Muscle layer of duodenum (tissue), 2 donors: Measurements from ENCODE around the gene ZNF516.

Experiments
- H3K27ac ChIP-seq: one replicate; pipeline ENCODE4 v1.7.0; 2013; ENCODE audit warnings: mild to moderate bottlenecking, low read length
- H3K27me3 ChIP-seq: one replicate; pipeline ENCODE4 v1.7.0; 2013; ENCODE audit warnings: low read depth, mild to moderate bottlenecking, control low read depth, low read length
- H3K36me3 ChIP-seq, 2 donors: one replicate each; pipeline ENCODE4 v1.7.0; 2013; ENCODE audit warnings: low read length in 2 of 2, control low read depth in 1 of 2, mild to moderate bottlenecking in 1 of 2; ENCODE audit not compliant: insufficient read depth in 2 of 2, control insufficient read depth in 1 of 2
- H3K4me1 ChIP-seq, 2 donors: one replicate each; pipeline ENCODE4 v1.7.0; 2013; ENCODE audit warnings: low read length in 2 of 2, mild to moderate bottlenecking in 2 of 2, control low read depth in 1 of 2, moderate library complexity in 1 of 2; ENCODE audit not compliant: insufficient read depth in 2 of 2, control insufficient read depth in 1 of 2
- H3K4me3 ChIP-seq, 2 donors: one replicate each; pipeline ENCODE4 v1.7.0; 2013; ENCODE audit warnings: low read length in 2 of 2, low read depth in 1 of 2, mild to moderate bottlenecking in 1 of 2
- H3K9me3 ChIP-seq, 2 donors: one replicate each; pipeline ENCODE4 v1.7.0; 2013; ENCODE audit warnings: low read length in 2 of 2, control low read depth in 1 of 2, mild to moderate bottlenecking in 1 of 2; ENCODE audit not compliant: control insufficient read depth in 1 of 2
- donor health status: healthy.

Gene ZNF516

DNA sequence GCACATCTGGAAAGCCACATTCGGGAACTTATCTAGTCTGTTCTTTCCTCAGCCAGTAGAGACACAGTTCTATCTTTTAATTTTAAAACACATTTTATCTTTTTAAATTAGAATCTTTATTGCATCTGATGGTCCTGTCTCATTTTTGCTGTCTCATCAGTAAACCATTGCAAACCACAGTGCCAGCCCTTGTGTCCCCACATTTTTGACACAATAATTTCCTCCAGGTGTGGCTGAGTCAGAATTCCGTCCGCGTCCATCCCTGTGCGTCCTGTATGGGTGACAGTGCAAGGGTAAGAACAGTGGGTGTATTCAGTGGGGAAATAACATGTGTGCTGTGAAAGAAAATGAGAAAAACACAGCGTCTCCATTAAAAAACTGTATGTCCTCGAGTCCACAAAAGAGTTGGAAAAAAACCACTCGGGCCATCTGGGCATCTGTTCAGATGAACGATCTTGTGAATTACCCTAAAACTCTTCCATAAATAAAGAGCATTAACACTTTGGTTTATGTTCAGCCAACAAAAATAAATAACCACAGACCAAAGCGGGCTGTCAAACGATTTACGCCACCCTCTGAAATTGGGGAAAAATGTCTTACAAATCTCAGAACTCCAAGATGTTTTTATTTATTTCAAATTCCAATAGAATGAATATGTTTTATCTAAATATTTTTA lies 137.3 kb downstream of the ZNF516 start:
- peaks cover 8 to 40% of the 10 kb centered on the region in 2 donors for H3K36me3 ChIP-seq
- no peak overlapping the region for H3K4me3 ChIP-seq
- no peak overlapping the region for H3K27ac ChIP-seq
- no peaks in the 10 kb centered on the region for H3K9me3 ChIP-seq
- no peaks in the 10 kb centered on the region for H3K4me1 ChIP-seq
- no peaks in the 10 kb centered on the region for H3K27me3 ChIP-seq

DNA sequence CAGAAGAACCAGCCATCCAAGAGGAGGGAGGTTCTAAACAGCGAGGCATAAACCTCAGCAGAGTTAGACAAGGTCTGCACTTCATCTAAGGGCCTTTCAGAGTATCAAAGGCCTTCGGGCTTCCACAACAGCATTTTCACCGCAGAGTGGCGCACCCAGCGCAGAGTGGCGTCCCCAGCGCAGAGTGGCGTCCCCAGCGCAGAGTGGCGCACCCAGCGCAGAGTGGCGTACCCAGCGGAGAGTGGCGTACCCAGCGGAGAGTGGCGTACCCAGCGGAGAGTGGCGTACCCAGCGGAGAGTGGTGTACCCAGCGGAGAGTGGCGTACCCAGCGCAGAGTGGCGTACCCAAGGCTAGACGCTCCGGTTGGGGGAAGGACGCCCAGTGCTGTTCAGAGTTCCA lies 137.9 kb downstream of the ZNF516 start:
- H3K36me3 ChIP-seq, result peaks cover 8 to 37% of the 10 kb centered on the region in 2 donors
- H3K27me3 ChIP-seq, result no peaks in the 10 kb centered on the region
- no peak overlapping the region for H3K27ac ChIP-seq
- H3K9me3 ChIP-seq, result no peaks in the 10 kb centered on the region
- H3K4me3 ChIP-seq, result no peak overlapping the region
- H3K4me1 ChIP-seq, result no peaks in the 10 kb centered on the region

DNA sequence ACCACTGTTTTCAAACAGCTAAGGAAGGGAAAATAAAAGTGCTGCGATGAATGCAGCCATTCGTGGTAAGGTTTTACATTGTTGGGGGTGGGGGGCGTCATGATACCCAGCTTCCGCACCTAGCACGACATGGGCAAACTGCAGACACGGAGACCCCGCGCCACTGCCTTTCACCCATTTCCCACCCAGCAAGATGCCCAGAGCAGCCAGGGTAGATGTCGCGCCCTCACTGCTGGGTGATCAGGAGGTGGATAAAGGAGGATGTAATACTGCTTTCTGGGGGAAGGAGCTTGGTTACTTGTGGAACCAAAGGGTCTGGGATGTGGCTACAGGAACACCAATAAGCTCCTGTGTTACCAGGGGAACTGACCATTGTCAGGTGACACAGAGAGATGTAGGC lies 138.4 kb downstream of the ZNF516 start:
- Histone ChIP-seq H3K27ac (no peak overlapping the region), H3K36me3 (peaks cover 8 to 33% of the 10 kb centered on the region in 2 donors), H3K27me3 (no peaks in the 10 kb centered on the region), H3K4me3 (no peak overlapping the region), H3K9me3 (no peaks in the 10 kb centered on the region), H3K4me1 (no peaks in the 10 kb centered on the region)

GRCh38 chr18:76354348-76354747 lies 140.7 kb downstream of the ZNF516 start:
- H3K27ac ChIP-seq, result no peak overlapping the region
- H3K27me3 ChIP-seq, result no peaks in the 10 kb centered on the region
- H3K36me3 ChIP-seq, result peaks cover 0 to 20% of the 10 kb centered on the region in 2 donors
- no peaks in the 10 kb centered on the region for H3K9me3 ChIP-seq
- H3K4me1 ChIP-seq, result no peaks in the 10 kb centered on the region
- H3K4me3 ChIP-seq, result no peak overlapping the region

DNA sequence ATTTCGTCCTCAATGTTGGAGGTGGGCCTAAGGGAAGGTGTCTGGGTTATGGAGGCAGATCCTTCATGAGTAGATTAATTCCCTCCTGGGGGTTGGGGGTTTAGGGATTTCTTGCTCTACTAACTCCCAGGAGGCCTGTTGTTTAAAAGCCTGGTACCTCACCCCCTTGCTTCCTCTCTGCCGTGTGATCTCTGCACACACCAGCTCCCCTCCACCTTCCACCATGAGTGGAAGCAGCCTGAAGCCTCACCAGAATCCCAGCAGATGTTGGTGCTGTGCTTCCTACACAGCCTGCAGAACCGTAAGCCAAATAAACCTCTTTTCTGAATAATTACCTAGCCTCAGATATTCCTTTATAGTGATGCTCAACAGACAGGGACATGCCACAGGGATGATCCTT lies 141.5 kb downstream of the ZNF516 start:
- H3K27ac ChIP-seq, result no peak overlapping the region
- no peaks in the 10 kb centered on the region for H3K27me3 ChIP-seq
- H3K4me1 ChIP-seq, result peaks cover 0 to 3% of the 10 kb centered on the region in 2 donors
- no peaks in the 10 kb centered on the region for H3K9me3 ChIP-seq
- H3K4me3 ChIP-seq, result no peak overlapping the region
- H3K36me3 ChIP-seq, result peaks cover 0 to 20% of the 10 kb centered on the region in 2 donors

DNA sequence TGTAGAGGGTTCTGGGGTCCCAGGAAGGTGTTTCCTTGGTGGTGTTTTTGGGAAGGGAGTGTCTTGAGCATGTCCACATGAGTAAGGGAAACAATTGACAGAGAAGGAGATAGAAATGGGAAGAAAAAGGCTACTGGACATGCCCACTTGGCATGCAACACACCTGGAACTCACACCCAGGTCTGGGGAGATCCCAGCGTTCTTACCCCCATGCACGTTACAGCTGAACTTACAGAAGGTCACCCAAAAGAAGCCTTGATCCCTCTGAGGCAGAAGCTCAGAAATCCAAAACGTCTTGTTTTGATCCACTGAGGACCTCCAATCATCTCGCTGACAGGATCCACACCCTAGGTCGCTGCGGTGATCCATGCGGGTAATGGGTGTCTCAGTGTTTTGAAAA lies 142.0 kb downstream of the ZNF516 start:
- Histone ChIP-seq H3K27ac (no peak overlapping the region), H3K27me3 (no peaks in the 10 kb centered on the region), H3K9me3 (no peaks in the 10 kb centered on the region), H3K4me3 (no peak overlapping the region), H3K36me3 (peaks cover 0 to 20% of the 10 kb centered on the region in 2 donors), H3K4me1 (peaks cover 0 to 3% of the 10 kb centered on the region in 2 donors)

DNA sequence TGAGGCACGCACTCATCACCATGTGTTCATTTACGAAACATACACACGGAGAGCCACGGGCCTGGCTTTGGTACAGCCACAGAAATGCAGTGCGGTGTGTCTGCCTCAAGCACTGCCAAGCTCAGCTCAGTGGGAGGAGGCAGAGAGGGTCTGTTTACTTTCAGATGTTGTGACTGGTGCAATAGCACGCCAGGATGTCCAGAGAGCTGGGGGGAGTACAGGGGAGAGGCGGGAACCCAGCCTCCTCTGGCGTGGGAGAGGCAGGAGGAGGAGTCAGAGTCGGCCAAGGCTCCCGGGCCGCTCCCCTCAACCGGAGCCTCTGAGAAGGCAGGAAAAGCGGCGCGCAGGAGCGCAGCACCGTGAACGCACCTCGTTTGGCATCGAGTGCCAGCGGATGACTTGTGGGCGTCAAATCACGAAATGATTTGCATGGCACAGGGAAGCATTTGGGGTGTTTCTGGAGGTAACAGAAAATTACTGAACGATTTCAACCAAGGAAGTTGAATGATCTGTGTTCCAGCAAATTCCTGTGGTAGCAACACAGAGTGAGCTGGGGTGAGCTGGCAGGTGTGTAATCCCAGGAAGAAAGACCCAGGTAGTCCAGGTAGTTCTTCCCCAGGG lies 143.0 kb downstream of the ZNF516 start:
- peak overlapping the region in 1 of 2 donors; percentile 27 for H3K4me3 ChIP-seq
- H3K27me3 ChIP-seq, result no peaks in the 10 kb centered on the region
- peaks cover 0 to 11% of the 10 kb centered on the region in 2 donors for H3K36me3 ChIP-seq
- H3K27ac ChIP-seq, result no peak overlapping the region
- H3K9me3 ChIP-seq, result no peaks in the 10 kb centered on the region
- H3K4me1 ChIP-seq, result peaks cover 0 to 3% of the 10 kb centered on the region in 2 donors

DNA sequence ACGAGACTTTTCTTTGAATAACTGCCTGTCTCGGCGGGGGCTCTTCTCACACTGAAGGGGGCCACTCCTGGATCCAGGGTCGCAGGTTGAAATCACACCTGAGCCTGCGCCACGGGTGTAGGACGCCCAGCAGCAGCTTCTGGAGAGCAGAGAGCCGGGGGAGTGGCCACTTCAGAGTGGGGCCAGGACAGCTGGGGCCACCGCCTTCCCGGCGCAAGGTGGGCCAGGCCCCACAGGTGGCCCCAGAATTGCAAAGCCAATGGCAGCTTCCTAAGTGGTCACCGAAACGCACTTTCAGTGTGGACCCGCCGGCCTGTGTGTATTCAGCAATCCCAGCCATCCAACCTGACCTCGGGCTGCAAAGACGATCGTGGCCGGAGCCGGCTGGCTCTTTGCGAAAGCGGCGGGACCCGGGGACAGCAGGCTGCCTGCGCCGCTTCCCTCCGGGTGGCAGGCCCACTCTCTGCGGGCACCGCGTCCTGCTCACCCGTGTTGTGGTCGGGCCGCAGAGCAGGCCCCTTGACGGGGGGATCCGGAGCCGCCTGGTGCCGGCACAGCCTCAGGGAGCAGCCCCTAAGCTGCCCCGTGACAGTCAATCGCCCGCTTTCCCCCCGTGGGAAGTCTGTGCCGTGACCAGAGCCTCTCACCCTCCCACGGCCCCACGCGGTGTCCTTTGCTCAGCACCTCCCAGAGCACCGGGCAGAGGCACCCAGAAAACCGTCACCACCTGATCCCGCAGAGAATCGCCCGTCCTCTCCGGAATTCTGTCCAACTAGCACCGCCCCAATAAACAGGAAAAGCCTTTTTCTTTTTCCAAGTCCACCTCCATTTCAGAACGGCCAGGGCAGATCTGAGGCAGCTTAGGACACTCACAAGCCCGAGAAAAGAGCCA lies 144.7 kb downstream of the ZNF516 start:
- Histone ChIP-seq H3K36me3 (no peaks in the 10 kb centered on the region), H3K27me3 (no peaks in the 10 kb centered on the region), H3K27ac (no peak overlapping the region), H3K9me3 (no peaks in the 10 kb centered on the region), H3K4me3 (no peak overlapping the region), H3K4me1 (peaks cover 0 to 3% of the 10 kb centered on the region in 2 donors)

GRCh38 chr18:76349067-76349715 lies 145.9 kb downstream of the ZNF516 start:
- H3K36me3 ChIP-seq, result no peaks in the 10 kb centered on the region
- peaks cover 0 to 3% of the 10 kb centered on the region in 2 donors for H3K4me1 ChIP-seq
- peak overlapping the region in 1 of 2 donors; percentile 19 for H3K4me3 ChIP-seq
- H3K9me3 ChIP-seq, result no peaks in the 10 kb centered on the region
- no peaks in the 10 kb centered on the region for H3K27me3 ChIP-seq
- H3K27ac ChIP-seq, result no peak overlapping the region

GRCh38 chr18:76348267-76349066 lies 146.6 kb downstream of the ZNF516 start:
- Histone ChIP-seq H3K36me3 (no peaks in the 10 kb centered on the region), H3K9me3 (no peaks in the 10 kb centered on the region), H3K4me3 (peak overlapping the region in 1 of 2 donors; percentile 19), H3K27me3 (no peaks in the 10 kb centered on the region), H3K27ac (no peak overlapping the region), H3K4me1 (peaks cover 0 to 3% of the 10 kb centered on the region in 2 donors)
